ENCODE data around the gene DEDD.

GRCh38 chr1:161180639-161181038 lies 48.2 kb upstream of the DEDD start:
- TF ChIP-seq TARDBP (IDR thresholded peaks at IDR 0.05) (no peak), BHLHE40 (IDR thresholded peaks at IDR 0.05; ENCODE audit: borderline replicate concordance) (no peak), ARNT (IDR thresholded peaks at IDR 0.05) (no peak), SP1 (IDR thresholded peaks at IDR 0.05) (no peak), ZNF384 (IDR thresholded peaks at IDR 0.05) (no peak), PKNOX1 (IDR thresholded peaks at IDR 0.05) (no peak), FOXK2 (IDR thresholded peaks at IDR 0.05) (no peak), ELF4 (IDR thresholded peaks at IDR 0.05) (no peak)
